Stimulated activated CD4-positive, alpha-beta T cell treated with anti-CD3 and anti-CD28 coated beads, TNF-alpha, amount 100 ng/mL, for 4 hours (primary cell): ENCODE results near the gene ZNF700.
A peak's percentile ranks its signal among the peaks of the same experiment; 100 is the strongest.
"Not testable (repeated sequence)": the region's sequence is repeated elsewhere in the genome, so short reads cannot be mapped to it uniquely, and the experiment has no call there.

Experiments used
- DNase-seq, 3 experiments: peaks; one replicate each; pipeline ENCODE4 v3.0.0-alpha.2; 2020; ENCODE audit warnings: low read depth in 3 of 3

The ZNF700 gene

DNA sequence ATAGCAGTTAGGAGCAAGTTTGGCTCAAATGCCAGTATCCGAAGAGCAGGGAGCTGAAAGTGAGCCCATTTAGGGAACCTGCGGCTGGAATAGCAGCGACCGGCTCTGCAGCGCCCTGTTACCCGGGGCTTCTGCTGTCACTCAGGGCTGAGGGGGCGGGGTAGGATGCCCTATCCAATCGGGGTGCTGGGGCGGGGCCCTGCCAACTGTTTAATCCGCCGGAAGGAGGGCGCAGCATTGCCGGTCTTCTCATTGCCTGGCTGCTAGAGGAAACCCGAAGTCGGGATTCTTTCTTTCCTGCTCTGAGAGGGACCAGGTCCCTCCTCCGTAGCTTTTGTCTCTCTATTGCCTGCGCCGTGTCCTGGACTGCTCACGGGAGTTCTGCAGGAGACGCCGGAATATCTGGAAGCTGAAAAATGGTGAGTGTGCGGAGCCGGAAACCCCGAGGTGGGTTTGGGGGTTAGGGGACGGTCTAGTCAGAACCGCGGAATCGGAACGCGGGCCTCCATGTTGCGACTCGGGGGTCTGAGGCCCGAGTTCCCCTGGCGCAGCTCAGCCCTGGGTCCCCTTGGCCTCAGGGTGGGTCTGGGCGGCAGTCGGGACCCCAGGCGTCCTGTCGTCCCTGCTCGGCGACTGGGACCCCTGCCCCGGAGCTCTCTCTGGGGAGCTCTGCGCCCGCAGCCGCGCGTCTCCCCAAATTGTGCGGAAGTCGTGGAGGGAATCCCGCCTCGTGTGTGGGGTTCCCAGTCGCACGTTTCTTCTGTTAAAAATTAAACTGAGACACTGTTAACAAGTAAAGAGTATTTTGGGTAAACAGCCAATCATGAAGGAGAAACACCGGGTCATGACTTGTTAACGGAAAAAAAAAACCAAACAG, 62.7 kb downstream of the ZNF700 start:
- peak; percentile 84 to 88 (median 87) for DNase-seq

DNA sequence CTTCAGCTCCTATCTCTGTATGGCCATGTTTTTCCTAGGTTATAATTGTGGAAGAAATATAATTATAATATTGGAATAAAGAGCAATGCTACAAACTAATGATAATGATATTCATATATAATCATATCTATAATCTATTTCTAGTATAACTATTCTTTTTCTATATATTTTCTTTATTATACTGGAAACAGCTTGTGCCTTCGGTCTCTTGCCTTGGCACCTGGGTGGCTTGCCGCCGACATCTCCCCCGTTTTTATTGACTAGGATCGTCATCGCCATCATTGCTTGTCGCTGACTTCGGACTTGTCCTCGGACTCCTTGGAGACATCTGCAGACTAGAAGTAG, 64.2 kb downstream of the ZNF700 start:
- no peak for DNase-seq

DNA sequence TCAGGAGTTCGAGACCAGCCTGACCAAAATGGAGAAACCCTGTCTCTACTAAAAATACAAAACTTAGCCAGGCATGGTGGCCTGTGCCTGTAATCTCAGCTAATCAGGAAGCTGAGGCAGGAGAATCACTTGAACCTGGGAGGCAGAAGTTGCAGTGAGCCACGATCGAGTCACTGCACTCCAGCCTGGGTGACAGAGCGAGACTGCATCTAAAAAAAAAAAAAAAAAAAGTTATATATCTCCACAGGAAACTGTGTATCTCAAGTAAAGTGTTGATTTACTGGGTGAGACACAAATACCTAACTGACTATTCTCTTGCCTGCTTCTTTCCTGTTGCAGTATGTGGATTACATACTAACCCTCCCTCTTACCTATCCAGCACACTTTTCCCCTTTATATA, 67.0 kb downstream of the ZNF700 start:
- DNase-seq: not testable (repeated sequence)

DNA sequence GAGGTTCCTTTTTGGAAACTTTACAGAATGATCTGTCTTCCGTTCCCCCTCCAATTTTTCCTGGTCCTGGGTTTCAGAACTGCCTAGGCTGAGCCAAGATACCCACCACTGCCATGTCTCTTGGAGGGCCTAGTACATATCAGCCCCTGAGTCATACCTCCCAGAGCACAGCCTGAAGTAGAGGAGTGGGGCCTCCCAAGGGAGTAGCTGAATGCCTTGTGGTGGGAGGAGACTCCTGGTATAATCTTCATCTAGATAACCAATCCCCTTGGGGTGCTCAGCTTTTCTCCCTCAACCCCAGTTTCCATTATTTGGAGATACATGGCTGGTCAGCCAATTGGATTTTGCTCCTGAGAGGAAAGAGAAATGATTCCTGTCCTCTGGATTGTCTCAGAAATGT, 70.3 kb downstream of the ZNF700 start:
- DNase-seq: no peak
